B cell (primary cell): Measurements from ENCODE around the gene DCDC2B. TPM values are rescaled to one million over a fixed set of nuclear protein-coding genes. Genes with fewer than 3 reads are reported as not detected.

Experiments
- ATAC-seq: fragments of 200-7000 bp; cut with Tn5 transposase; one replicate; pipeline ENCODE4 v1.10.0; 2021; ENCODE audit warnings: low read depth, mild to moderate bottlenecking, moderate number of reproducible peaks, moderate library complexity
- CTCF ChIA-PET: fragments of 350-600 bp; sonication (Branson Sonifier 250); formaldehyde crosslinking; loops from one replicate; lab custom pipeline; 2021; ENCODE audit warnings: antibody characterized with exemption, inconsistent platforms; lab: Charles Lee
- POLR2A ChIA-PET: fragments of 350-600 bp; sonication (Branson Sonifier 250); formaldehyde crosslinking; loops from one replicate; lab custom pipeline; 2021; ENCODE audit warnings: antibody characterized with exemption; lab: Charles Lee
- DNase-seq: peaks from one replicate; pipeline ENCODE4 v3.0.0; 2013
- H2AFZ ChIP-seq: 2 replicates; pipeline ENCODE4 v1.6.1; 2012; ENCODE audit warnings: mild to moderate bottlenecking, low read depth, low read length; ENCODE audit not compliant: insufficient read depth, poor library complexity, severe bottlenecking
- H3K27ac ChIP-seq, 2 donors: 1 replicate in 1 of 2; 2 replicates in 1 of 2; pipeline ENCODE4 v1.5.1; 2012 to 2013; ENCODE audit warnings: low read length in 2 of 2, mild to moderate bottlenecking in 2 of 2, moderate library complexity in 1 of 2
- H3K27me3 ChIP-seq, 4 experiments: fragments of 200-600 bp in 1 of 4; sonication (generic) in 1 of 4; replicated peaks in 1 of 4; 1 replicate in 2 of 4; 2 replicates in 2 of 4; pipeline versions ENCODE4 v1.6.1 to v1.7.0; 2013 to 2016; ENCODE audit warnings: low read length in 3 of 4, mild to moderate bottlenecking in 2 of 4, mixed read lengths in 1 of 4, moderate library complexity in 1 of 4; ENCODE audit not compliant: insufficient read depth in 4 of 4, control insufficient read depth in 3 of 4; ENCODE audit errors: control extremely low read depth in 1 of 4
- H3K36me3 ChIP-seq, 2 experiments: replicated peaks in 1 of 2; 1 replicate in 1 of 2; 2 replicates in 1 of 2; pipeline versions ENCODE4 v1.6.1 to v1.7.1; 2013; ENCODE audit warnings: low read length in 1 of 2; ENCODE audit not compliant: insufficient read depth in 2 of 2, control insufficient read depth in 1 of 2; ENCODE audit errors: control extremely low read depth in 1 of 2, extremely low read depth in 1 of 2
- H3K4me1 ChIP-seq, 2 donors: fragments of 200-600 bp in 1 of 2; sonication (generic) in 1 of 2; 1 replicate in 1 of 2; 2 replicates in 1 of 2; pipeline versions ENCODE4 v1.5.1 to v1.6.1; 2013 to 2017; ENCODE audit warnings: low read length in 2 of 2; ENCODE audit not compliant: control insufficient read depth in 2 of 2, insufficient read depth in 2 of 2
- H3K4me2 ChIP-seq: replicated peaks from 2 replicates; pipeline ENCODE3; 2012; ENCODE audit warnings: mild to moderate bottlenecking, low read depth, low read length; ENCODE audit not compliant: poor library complexity, severe bottlenecking
- H3K4me3 ChIP-seq, 5 experiments: fragments of 200-600 bp in 1 of 5; sonication (generic) in 1 of 5; 1 replicate in 3 of 5; 2 replicates in 2 of 5; pipeline versions ENCODE4 v1.5.1 to v1.7.0; 2011 to 2016; ENCODE audit warnings: low read length in 4 of 5, mild to moderate bottlenecking in 4 of 5, low read depth in 2 of 5, control low read depth in 1 of 5, moderate library complexity in 1 of 5; ENCODE audit not compliant: insufficient read depth in 1 of 5; ENCODE audit errors: control extremely low read depth in 1 of 5, extremely low read depth in 1 of 5
- H3K79me2 ChIP-seq: fragments of 200-600 bp; sonication (generic); one replicate; pipeline ENCODE4 v1.6.0; 2016; ENCODE audit warnings: low read length; ENCODE audit not compliant: control insufficient read depth, insufficient read depth
- H3K9ac ChIP-seq: fragments of 200-600 bp; sonication (generic); 2 replicates; pipeline ENCODE4 v1.6.1; 2017; ENCODE audit warnings: mild to moderate bottlenecking, low read length, moderate library complexity
- H3K9me3 ChIP-seq, 3 donors: one replicate each; pipeline versions ENCODE4 v1.6.1 to v1.7.1; 2013; ENCODE audit warnings: low read length in 2 of 3; ENCODE audit not compliant: control insufficient read depth in 2 of 3, insufficient read depth in 1 of 3; ENCODE audit errors: control extremely low read depth in 1 of 3
- H4K20me1 ChIP-seq: 2 replicates; pipeline ENCODE4 v1.6.0; 2012; ENCODE audit warnings: mild to moderate bottlenecking, low read length; ENCODE audit not compliant: insufficient read depth, control insufficient read depth, poor library complexity, severe bottlenecking
- H3K27ac Mint-ChIP-seq: one replicate; pipeline ENCODE4 v1.8.0; 2021; ENCODE audit warnings: mixed read lengths
- H3K27me3 Mint-ChIP-seq: one replicate; pipeline ENCODE4 v1.8.0; 2021; ENCODE audit warnings: mixed read lengths
- H3K4me1 Mint-ChIP-seq: one replicate; pipeline ENCODE4 v1.8.0; 2021; ENCODE audit warnings: mixed read lengths
- H3K4me3 Mint-ChIP-seq: one replicate; pipeline ENCODE4 v1.8.0; 2021; ENCODE audit warnings: mixed read lengths
- H3K9me3 Mint-ChIP-seq: one replicate; pipeline ENCODE4 v1.8.0; 2022; ENCODE audit warnings: mixed read lengths; ENCODE audit not compliant: insufficient read depth
- EZH2 ChIP-seq: IDR thresholded peaks from 2 replicates; pipeline ENCODE4 v1.6.1; 2012; ENCODE audit warnings: borderline replicate concordance, low read depth, mild to moderate bottlenecking, moderate library complexity, low read length; ENCODE audit not compliant: insufficient read depth, poor library complexity, severe bottlenecking
- WGBS: methylation state at CpG from one replicate; pipeline ENCODE4 v1.1.5; 2013; ENCODE audit warnings: missing lambda C conversion rate; ENCODE audit not compliant: insufficient coverage; 5-methylcytosine and 5-hydroxymethylcytosine counted together
- intact Hi-C: fragments of 100-400 bp; cut with micrococcal nuclease; formaldehyde crosslinking; loops from one replicate; pipeline ENCODE4 v1.10.0; 2022
- polyA plus RNA-seq: library from polyadenylated mRNA; depleted of rRNA; stranded (reverse); fragments of >200 nt; gene quantifications from 2 replicates; pipeline ENCODE4 v1.2.3, GENCODE V29; 2012
- total RNA-seq, 2 donors: library from RNA; stranded (reverse); fragments of 120-200 nt in 1 of 2; gene quantifications; 1 replicate in 1 of 2; 2 replicates in 1 of 2; pipeline versions ENCODE4 v1.2.3 to v1.2.4, GENCODE V29; 2013 to 2022
- TF ChIP-seq, protein P1 (sequence below): fragments of 200-600 bp; IDR thresholded peaks from one replicate; pipeline ENCODE4 v1.8.0; 2022; ENCODE audit warnings: antibody characterized with exemption, mild to moderate bottlenecking

The DCDC2B gene
- total and polyA plus RNA-seq, 2 donors (not counting 1 experiment from before 2014, with no cell fraction given): not detected

DNA sequence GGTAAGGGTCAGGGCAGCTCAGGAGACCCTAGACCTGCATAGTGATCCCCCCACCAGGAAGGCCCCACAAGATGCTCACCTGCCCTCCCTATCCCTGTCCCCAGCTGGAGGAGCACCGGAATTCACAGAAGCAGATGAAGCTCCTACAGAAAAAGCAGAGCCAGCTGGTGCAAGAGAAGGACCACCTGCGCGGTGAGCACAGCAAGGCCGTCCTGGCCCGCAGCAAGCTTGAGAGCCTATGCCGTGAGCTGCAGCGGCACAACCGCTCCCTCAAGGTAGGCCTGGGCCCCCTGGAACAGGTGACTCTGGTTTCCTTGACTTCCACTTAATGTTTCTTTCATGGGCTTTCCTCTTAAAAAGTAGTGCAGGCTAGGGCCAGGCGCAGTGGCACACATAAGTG is 21.0 kb upstream of the DCDC2B start:
- H3K9me3 ChIP-seq: no peaks in the 10 kb centered on the region
- Mint-ChIP-seq H3K27me3 (no peaks in the 10 kb centered on the region), H3K4me1 (peaks cover 15% of the 10 kb centered on the region), H3K9me3 (no peaks in the 10 kb centered on the region), H3K27ac (no peak overlapping the region), H3K4me3 (no peak overlapping the region)
- no peak overlapping the region for H3K27ac ChIP-seq
- H4K20me1 ChIP-seq: peaks cover 39% of the 10 kb centered on the region
- ChIA-PET POLR2A (no interaction called here), CTCF (no interaction called here)
- DNase-seq (no peak), ATAC-seq (no peak)
- peaks cover 0 to 80% of the 10 kb centered on the region in 2 experiments for H3K36me3 ChIP-seq
- peaks cover 0 to 3% of the 10 kb centered on the region in 2 donors for H3K4me1 ChIP-seq
- no peak for TF ChIP-seq EZH2
- TF ChIP-seq, protein P1, sequence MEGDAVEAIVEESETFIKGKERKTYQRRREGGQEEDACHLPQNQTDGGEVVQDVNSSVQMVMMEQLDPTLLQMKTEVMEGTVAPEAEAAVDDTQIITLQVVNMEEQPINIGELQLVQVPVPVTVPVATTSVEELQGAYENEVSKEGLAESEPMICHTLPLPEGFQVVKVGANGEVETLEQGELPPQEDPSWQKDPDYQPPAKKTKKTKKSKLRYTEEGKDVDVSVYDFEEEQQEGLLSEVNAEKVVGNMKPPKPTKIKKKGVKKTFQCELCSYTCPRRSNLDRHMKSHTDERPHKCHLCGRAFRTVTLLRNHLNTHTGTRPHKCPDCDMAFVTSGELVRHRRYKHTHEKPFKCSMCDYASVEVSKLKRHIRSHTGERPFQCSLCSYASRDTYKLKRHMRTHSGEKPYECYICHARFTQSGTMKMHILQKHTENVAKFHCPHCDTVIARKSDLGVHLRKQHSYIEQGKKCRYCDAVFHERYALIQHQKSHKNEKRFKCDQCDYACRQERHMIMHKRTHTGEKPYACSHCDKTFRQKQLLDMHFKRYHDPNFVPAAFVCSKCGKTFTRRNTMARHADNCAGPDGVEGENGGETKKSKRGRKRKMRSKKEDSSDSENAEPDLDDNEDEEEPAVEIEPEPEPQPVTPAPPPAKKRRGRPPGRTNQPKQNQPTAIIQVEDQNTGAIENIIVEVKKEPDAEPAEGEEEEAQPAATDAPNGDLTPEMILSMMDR: no peak
- no peak overlapping the region for H3K9ac ChIP-seq
- H3K4me3 ChIP-seq: no peak overlapping the region
- WGBS: 100% methylated on average over 8 of the region's 9 CpGs
- peaks cover 38% of the 10 kb centered on the region for H3K79me2 ChIP-seq
- no peak overlapping the region for H3K4me2 ChIP-seq
- intact Hi-C loops: no loop called here
- no peaks in the 10 kb centered on the region for H3K27me3 ChIP-seq
- no peak overlapping the region for H2AFZ ChIP-seq

DNA sequence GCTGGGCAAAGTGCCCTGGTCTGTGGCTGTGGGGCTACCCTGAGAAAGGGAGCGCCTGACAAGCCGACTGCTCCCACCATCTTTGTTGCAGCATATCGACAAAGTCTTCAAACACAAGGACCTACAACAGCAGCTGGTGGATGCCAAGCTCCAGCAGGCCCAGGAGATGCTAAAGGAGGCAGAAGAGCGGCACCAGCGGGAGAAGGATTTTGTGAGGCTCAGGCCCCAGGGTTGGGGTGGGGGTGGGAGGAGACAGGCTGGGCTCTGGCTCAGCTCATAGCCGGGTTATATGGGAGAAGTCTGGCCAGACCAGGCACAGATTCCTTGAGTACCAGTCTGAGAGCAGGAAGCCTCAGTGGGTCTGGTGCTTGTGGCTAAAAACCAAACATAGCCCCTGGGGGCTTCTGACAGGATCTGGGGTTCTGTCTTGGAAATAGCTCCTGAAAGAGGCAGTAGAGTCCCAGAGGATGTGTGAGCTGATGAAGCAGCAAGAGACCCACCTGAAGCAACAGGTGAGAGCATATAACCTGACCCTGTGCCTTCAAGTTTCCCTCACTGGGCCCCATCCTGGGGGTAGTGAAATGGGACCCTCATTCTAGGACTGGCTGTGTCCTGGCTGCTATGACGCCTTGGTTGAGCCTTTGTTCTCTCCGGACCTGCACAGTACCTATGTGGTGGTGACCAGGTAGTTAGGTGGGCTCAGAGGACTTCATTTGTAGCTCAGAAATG is 16.5 kb upstream of the DCDC2B start:
- Histone ChIP-seq H3K4me2 (no peak overlapping the region), H3K9me3 (no peaks in the 10 kb centered on the region), H2AFZ (no peak overlapping the region), H4K20me1 (peaks cover 13% of the 10 kb centered on the region), H3K4me3 (no peak overlapping the region), H3K27me3 (no peaks in the 10 kb centered on the region), H3K79me2 (peaks cover 7% of the 10 kb centered on the region), H3K36me3 (peaks cover 2 to 89% of the 10 kb centered on the region in 2 experiments), H3K4me1 (no peaks in the 10 kb centered on the region), H3K27ac (no peak overlapping the region), H3K9ac (no peak overlapping the region)
- Mint-ChIP-seq H3K9me3 (no peaks in the 10 kb centered on the region), H3K27ac (no peak overlapping the region), H3K4me1 (no peaks in the 10 kb centered on the region), H3K4me3 (no peak overlapping the region), H3K27me3 (no peaks in the 10 kb centered on the region)
- POLR2A ChIA-PET: interaction anchor here (0.6 kb wide), 1 partner anchor 124 kb away, joined by 4 read pairs; no protein-coding TSS in a partner anchor
- no peak for DNase-seq
- CTCF ChIA-PET: interaction anchor here (0.6 to 1.1 kb wide), 3 partner anchors 11 to 124 kb away, joined by 3 to 4 read pairs (median 3); no protein-coding TSS in a partner anchor
- intact Hi-C loops: no loop called here
- 98% methylated on average over 8 of the region's 8 CpGs for whole genome bisulfite sequencing
- ATAC-seq: no peak
- TF ChIP-seq, protein P1: no peak
- TF ChIP-seq EZH2: no peak
